ENCODE results near the gene UBR2.

UBR2 gene

GRCh38 chr6:42563697-42564505 lies at the start of gene UBR2:
Gene UBR2 (plus strand): TSS chr6:42564029. CDS start chr6:42564320, 291 bp downstream.
- DNase-seq: peak; percentile 81

- no peak for DNase-seq
Observed at GRCh38 chr6:42514745-42515144, 49.1 kb upstream of the UBR2 start.

DNA sequence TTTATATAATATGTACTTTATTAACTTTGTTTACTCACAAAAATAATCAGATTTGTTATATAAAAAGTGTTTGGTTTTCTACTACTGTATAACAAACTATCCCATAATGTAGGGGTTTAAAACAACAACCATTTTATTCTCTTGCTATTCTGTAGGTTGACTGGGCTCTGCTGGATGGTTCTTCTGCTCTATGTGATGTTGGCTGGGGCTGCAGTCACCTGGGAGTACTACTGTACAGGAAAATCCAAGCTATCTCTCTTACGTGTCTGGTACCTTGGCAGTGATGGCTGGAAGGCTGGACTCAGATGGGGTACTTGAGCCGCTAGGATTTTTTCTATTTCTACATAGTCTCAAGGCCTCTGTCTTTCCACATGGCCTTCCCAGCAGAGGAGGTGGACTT lies 44.0 kb upstream of the UBR2 start:
- DNase-seq: no peak

- no peak for DNase-seq
Observed at GRCh38 chr6:42520786-42521607, 42.8 kb upstream of the UBR2 start.

GRCh38 chr6:42522036-42522435 lies 41.8 kb upstream of the UBR2 start:
- DNase-seq: no peak

DNA sequence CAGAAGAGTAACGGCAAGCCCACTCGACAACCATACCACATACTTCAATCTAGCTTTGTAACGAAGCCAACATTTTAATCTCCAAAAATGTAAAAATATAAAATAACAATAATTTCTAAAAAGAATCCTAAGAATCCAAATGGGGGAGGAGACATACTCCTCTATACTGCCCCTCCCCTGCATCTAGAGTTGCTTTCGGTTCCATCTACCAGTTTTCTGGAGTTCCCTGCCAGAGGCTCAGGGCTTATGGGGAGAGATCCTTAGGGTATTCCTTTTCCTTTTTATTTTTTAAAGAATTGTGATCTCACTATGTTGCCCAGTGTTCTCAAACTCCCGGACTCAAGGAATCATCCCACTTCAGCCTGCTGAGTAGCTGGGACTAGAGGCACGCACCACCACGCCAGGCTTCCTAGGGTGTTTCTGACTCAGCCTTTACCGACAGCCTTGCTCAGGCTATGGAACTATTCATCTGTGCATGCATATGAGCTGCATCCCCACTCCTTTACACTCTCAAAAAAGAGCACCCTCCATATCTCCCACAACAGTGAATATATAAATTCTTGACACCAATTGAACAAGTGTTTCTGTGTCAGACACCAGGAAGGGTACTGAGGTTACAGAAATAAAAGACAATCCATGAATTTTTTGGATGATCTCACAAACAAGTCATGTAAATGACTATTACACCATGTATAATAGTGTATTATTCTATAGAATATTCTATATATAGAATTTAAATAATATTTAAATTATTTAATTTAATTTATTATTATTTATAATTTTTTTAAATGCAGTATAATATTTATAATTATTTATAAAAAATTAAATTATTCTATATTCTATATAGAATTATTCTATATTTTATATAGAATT lies 40.7 kb upstream of the UBR2 start:
- no peak for DNase-seq

DNA sequence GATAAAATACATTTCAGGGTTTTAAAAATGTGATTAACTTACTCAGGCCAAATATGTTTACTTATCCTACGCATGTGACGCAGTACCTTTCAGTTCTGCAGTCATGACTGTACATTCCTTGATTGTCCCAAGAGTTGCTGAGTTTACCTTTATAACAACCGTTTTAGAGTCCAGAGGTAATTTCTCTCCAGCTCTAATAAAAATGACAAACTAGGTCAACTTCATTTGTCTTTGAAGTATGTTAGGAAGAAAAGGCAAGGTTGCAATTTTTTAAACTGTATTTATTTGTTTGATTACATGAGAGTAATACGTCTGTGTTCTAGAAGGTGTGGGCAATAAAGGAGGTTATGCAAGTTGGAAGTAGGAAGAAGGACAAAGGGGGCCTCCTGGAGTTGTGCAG lies 38.6 kb upstream of the UBR2 start:
- no peak for DNase-seq

DNA sequence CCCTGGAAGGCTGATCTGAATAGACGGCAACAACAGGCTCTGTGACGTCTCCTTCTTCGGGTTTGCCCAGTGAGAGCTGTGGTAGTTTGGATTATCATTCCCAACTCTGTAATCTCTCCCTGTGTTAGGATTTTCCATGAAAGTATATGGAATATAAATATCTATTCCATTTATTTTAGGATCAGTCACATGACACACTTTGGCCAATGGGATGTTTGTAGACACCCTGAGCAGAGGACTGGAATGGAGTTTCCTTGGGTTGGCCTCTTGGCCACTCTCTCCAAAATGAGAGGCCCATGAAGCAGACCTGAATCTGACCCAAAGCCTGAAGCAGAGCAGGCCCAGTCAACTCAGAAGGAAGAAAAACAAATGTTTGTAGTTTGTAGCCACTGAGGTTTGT lies 37.2 kb upstream of the UBR2 start:
- no peak for DNase-seq

DNA sequence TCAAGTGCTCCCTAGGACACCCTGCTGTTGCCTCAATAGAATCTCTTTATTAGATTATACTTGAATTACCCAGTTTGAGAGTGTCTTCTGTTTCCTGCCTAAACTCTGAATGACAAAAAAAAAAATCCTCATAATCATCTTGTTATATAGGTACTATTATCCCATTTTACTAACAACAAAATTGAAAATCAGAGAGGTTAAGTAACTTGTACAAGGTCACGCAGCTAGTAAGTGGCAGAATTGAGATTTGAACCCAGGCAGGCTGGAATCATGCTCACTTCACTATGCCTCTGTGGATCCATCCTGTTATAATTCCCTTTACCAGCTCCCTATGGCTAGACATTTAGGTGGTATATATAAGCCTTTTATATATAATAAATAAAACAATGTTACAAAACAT lies 36.6 kb upstream of the UBR2 start:
- no peak for DNase-seq

DNA sequence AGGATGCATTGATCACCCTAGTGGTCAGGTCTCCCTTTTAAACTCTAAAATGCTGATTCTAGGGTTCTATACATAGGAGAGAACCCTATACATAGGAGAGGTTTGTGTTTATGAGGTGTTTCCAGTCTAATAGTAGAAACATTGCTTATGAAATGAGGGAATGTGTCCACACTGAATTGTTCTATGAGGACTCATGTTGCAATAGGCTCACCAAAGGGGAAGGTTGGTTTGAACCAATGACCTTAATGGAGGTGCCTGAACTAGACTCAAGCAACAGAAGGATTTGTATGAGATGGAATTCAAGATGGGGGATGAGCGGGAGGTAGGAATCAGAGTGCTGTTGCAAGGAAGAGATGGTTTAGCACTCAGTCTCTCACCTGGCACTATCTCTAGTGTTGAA lies 33.5 kb upstream of the UBR2 start:
- DNase-seq: no peak

DNA sequence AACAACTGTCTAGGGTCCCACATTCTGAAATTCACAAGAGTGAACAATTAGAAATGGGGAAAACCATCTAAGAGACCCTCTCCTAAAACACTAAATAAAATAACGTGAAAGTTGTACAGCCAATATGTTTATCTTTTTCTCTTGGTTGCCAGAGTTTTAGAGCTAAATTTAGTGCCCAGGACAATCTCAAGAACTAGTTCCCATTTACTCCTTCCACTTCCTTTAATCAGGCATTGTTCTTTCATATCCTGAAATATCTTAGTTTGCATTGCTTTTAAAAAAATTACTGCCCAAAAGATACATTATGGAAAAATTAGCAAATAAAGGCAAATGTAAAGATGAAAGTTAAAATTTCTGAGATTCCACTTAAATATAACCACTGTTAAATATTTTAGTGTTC lies 33.1 kb upstream of the UBR2 start:
- no peak for DNase-seq

DNA sequence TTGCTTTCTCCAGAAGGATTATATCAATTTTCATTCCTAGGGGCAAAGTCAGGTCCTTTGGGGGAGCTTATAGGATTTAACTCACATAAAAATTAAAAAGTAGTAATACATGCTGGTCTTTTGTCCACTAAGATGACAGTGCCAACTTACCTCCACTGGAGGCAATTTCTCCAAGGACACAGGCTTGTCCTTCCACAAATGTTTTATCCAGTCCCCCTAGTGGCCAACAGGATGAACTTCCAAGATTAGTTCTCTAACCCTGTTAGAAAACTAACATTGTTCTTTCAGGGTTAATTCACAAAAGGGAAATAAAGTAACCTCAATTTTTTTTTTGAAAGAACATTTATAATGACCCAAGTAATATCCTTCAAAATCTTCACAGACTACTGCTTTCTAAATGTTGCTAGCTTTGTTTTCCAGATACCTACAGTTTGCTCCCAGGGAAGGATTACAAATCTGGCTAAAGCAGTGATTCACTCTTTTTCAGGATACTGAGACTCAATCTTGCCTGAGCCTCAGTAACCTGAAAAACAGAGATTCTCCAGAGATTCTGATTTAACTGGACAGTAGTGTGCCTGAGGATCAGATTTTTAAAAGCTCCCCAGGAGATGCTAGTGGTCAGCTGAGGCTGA lies 31.7 kb upstream of the UBR2 start:
- DNase-seq: no peak

DNA sequence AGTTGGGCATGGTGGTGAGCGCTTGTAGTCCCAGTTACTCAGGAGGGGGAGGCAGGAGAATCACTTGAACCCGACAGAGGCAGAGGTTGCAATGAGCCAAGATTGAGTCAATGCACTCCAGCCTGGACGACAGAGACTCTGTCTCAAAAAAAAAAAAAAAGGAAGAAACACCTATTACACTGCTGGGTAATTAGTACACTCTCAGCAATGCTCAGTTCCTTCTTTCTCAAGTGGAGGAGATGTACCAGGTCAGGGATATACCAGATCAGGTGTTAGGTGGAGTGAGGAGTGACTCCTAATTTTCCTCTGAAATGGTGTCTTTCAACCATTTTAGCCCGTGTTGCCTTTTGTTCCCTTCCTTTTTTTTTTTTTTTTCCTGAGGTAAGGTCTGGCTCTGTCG lies 30.0 kb upstream of the UBR2 start:
- DNase-seq: no peak

GRCh38 chr6:42537536-42537935 lies 26.3 kb upstream of the UBR2 start:
- DNase-seq: no peak

GRCh38 chr6:42539135-42539534 lies 24.7 kb upstream of the UBR2 start:
- no peak for DNase-seq

GRCh38 chr6:42545226-42545773 lies 18.5 kb upstream of the UBR2 start:
- no peak for DNase-seq

DNA sequence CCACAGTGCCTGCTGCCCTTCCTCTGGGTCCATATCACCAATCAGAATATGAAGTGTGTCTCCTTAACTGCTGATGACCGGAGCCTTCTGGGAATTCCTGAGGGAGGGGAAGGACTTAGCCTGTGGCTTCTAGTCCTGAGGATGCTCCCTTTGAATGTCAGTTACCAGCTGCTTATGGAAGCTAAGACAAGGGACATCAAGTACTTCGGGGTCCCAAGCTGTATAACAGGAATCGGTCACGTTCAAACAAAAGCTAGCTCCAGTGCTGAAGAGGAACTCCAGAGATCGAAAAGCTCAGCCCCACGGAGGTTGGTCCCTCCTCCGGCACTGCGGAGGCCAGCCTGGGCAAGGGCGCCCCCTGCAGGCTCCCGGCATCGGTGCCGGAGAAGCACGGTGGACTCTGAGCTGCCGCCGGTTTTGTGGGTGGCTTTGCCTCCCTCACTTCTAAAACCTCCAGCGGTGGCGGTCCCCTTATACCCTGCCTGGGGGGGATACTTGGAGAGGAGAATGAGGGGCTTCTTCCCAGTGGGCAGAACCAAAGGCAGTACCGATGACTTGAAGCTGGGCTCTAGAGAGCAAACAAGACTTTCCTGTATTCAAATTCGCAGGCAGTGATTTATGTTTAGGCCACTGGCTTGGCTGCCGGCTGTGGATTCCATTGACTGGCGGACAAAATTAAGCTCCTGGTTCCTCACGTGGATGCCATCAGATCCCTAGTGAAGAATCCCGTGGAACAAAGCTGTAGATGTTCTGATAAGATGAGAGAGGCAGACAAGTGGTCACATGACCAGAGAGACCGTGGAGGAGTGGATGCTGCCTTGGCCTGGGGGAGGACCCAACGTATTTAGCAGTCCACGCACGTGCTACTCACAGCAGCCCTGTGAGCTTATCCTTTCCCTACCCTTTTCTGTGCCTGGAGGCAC lies 16.2 kb upstream of the UBR2 start:
- DNase-seq: no peak

DNA sequence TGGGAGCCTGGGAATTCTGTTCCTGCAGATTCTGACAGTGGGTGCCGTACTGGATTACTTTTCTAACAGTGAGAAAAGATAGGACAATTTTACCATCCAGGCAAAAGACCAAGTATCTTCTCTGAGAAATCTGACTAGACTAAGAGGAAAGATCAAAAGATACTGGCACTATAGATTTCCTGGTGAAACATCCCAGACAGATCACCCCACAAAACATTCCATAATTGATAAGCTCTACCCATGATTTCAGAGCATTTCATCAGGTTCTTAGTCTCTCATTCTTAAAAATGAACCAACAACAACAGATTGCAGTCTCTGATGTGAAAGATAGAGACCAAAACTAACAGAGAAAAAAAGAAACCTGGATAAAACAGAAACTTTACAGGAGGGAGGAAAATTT lies 13.6 kb upstream of the UBR2 start:
- DNase-seq: no peak

DNA sequence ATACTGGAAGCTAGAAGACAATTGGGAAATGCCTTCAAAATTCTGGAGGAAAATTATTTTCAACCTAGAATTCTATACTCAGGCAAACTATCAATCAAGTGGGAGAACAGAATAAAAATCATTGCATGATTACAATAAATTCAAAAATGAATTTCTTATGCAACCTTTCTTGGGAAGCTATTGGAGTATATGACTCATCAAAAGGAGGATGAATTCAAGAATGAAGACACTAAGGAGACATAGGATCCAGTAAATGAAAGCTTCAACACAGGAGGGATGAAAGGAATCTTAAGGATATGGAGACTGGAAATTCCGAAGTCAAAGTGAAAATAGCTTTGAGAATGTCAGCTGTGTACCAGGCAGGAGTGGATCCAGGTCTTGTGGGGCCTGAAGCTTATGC lies 12.6 kb upstream of the UBR2 start:
- DNase-seq: no peak

- no peak for DNase-seq
Observed at GRCh38 chr6:42552380-42552779, 11.4 kb upstream of the UBR2 start.

All from GOT3 (cell line).